CD1c-positive myeloid dendritic cell (primary cell): Measurements from ENCODE around the gene DYRK1A.

Source experiments
- DNase-seq: peaks from one replicate; pipeline ENCODE4 v3.0.0-alpha.2; 2016; ENCODE audit errors: extremely low spot score

Gene DYRK1A

DNA sequence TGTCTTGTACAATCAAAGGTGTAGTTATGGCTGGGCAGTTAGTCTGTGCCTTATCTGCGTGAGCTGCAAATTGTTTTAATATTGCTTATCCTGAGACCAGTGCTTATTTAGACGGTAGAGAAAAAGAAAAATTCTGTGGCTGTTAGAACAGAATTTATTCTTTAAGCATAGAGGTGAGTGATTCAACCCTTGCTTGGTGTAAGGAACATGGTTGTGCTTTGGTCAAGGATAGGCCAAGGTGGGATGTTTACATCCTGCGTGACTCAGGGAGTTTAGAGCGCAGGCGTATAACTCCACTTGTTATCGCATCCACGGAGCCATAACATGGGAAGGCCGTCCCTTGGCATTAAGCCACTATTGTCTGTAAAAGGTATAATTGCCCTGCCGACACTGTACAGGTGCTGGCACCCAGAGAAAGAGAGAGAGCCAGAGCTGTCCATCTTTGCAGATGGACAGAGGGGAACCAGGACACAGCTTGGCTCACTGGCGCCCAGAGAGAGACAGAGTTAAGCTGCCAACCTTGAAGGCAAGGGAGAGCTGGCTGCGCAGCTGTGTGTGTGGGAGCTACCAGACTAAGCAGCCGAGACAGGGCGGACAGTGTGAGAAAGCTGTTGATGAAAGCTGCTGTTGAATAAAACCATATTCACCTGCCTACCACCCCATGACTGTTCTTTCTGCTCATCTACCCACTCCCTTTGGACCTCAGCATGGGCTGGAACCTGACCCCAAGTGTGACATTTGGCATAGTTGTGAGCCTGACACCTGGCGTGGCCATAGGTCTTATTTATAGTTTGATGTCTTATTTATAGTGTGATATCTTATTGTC, 200.4 kb downstream of the DYRK1A start:
- no peak for DNase-seq

DNA sequence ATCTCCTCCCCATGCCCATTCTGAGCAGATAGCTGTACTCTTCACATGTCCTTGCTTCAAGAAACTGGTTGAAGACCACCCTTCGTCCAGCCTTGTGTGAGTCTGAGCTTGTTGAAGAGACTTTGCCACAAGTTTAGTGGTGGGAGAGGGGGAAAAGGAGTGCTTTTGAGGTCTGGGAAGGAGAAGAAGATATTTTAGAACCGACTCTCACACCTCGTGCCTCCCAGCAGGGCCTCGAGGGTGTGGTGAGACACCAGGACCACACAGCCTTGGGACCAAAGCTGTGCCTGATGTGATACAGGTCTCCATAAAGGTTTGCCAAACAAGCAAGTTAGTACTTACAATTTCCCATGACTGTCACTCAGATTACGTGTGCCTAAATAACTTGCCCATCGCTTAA, 201.8 kb downstream of the DYRK1A start:
- no peak for DNase-seq

DNA sequence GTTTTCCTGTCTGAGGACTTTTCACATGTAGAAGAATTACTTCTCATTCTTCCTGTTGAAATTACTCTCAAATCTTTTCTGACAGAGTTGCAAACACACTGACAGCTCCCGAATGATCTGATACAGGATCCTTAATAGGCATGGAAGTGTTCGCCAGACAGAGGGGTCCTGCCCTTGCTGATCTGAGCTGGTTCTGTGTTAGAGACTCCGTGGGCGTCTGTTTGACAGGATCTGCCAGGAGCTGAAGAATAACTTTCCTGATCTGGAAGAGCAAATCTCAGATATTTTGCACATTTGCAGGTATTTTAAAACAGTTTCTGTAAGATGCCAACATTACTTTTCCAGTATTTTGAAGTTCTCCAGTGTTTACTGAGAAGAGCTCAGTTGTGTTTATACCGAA, 202.3 kb downstream of the DYRK1A start:
- no peak for DNase-seq

DNA sequence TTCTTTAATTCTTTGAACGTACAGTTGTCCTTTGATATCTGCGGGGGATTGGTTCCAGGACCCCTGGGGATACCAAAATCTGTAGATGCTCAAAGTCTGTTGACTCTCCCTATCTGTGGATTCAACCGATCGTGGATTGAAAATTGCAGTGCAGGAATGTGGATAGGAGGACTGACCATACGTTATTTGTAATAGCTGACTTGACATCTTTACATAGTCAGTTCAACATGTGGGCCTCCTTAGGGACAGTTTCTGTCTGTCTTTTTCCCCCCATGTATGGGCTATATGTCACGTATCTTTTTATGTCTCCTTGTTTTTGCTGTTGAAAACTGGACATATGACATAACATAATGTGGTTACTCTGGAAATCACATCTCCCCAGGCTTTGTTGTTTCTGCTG, 204.9 kb downstream of the DYRK1A start:
- DNase-seq = no peak

DNA sequence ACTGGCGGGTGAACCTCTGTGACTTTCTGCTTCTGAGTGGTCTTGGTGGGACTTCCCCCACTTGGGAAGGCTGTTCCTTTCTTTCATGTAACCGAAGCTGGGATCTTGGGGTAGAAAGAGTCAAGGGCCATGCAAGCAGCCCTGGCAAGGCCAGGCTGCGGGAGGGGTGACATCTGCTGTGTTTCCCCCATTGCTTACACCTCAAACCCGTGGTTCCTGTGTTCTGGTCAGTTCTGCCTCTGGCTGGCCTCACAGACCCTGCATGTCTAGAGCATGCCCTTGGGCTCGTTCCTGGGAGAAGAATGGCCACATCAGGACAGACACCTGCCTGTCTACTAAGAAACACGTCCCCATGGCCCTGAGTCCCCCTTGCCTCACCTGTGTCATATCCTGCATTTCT, 207.7 kb downstream of the DYRK1A start:
- no peak for DNase-seq

DNA sequence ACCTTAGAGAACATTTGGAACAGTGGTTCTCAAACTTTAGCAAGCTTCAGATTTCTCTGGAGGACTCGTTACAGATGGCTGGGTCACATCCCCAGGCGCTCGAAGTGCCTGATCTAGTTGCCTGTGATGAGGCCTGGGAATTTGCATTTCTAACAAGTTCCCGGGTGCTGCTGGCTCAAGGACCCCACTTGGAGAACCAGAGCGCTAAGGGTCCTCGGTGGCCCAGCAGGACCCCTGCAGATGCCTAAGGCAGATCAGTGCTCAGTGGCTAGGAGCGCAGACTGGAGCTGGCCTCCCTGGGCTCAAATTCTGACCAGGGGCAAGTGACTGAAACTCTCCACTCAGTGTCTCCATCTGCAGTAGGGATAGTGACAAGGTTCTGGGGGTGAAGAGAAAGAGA, 208.2 kb downstream of the DYRK1A start:
- no peak for DNase-seq

DNA sequence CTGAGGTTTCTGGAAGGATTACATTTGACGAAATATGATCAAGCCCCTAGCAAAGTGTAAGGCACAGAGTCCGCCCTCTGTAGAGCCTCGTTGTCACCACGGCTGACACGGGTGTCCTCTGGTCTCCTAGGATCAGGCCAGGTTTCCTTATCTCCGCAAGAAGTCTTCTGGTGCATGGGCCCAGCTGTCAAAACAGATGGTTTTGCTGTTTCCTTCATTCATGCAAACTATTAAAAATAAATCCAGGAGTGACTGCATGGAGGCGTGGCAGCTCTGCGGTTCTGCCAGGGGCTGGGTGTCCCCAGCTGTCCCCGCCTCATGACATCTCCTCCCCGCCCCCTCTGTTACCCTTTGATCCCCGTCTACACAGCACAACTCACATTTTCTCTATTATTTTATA, 209.0 kb downstream of the DYRK1A start:
- DNase-seq = no peak
